Liver (tissue), 3 donors: ENCODE data around the gene PRCC.

Experiments used
- ATF3 ChIP-seq: IDR thresholded peaks from 2 replicates; pipeline ENCODE4 v1.6.1; 2016; ENCODE audit warnings: antibody characterized with exemption
- CTCF ChIP-seq: fragments of 150-350 bp; IDR thresholded peaks from 2 replicates; pipeline ENCODE4 v1.5.1; 2017; ENCODE audit warnings: improper control_type of control experiment, low read depth, low read length; ENCODE audit not compliant: missing input control
- EGR1 ChIP-seq, 2 donors: IDR thresholded peaks; 2 replicates each; pipeline ENCODE4 v1.6.1; 2016 to 2018; ENCODE audit warnings: antibody characterized with exemption in 2 of 2, low read depth in 2 of 2
- GABPA ChIP-seq, 2 donors: IDR thresholded peaks in 1 of 2; conservative IDR thresholded peaks in 1 of 2; 2 replicates each; pipeline ENCODE4 v1.6.1; 2016; ENCODE audit warnings: antibody characterized with exemption in 2 of 2, mild to moderate bottlenecking in 1 of 2, moderate library complexity in 1 of 2
- HNF4A ChIP-seq, 2 donors: conservative IDR thresholded peaks; 2 replicates each; pipeline ENCODE4 v1.6.1; 2016; ENCODE audit warnings: antibody characterized with exemption in 2 of 2, mild to moderate bottlenecking in 2 of 2
- HNF4G ChIP-seq: IDR thresholded peaks from 2 replicates; pipeline ENCODE4 v1.6.1; 2016; ENCODE audit warnings: antibody characterized with exemption
- JUND ChIP-seq, 2 donors: IDR thresholded peaks; 2 replicates each; pipeline ENCODE4 v1.6.1; 2016; ENCODE audit warnings: antibody characterized with exemption in 2 of 2
- MAX ChIP-seq: IDR thresholded peaks from 2 replicates; pipeline ENCODE4 v1.6.1; 2016; ENCODE audit warnings: antibody characterized with exemption
- RAD21 ChIP-seq, 2 donors: IDR thresholded peaks; 2 replicates each; pipeline ENCODE4 v1.6.1; 2016; ENCODE audit warnings: antibody characterized with exemption in 2 of 2, mild to moderate bottlenecking in 2 of 2
- REST ChIP-seq: IDR thresholded peaks from 2 replicates; pipeline ENCODE4 v1.6.1; 2016; ENCODE audit warnings: antibody characterized with exemption, mild to moderate bottlenecking
- TAF1 ChIP-seq: conservative IDR thresholded peaks from 2 replicates; pipeline ENCODE4 v1.6.1; 2016; ENCODE audit warnings: antibody characterized with exemption, mild to moderate bottlenecking
- YY1 ChIP-seq: IDR thresholded peaks from 2 replicates; pipeline ENCODE4 v1.6.1; 2016; ENCODE audit warnings: antibody characterized with exemption, mild to moderate bottlenecking
- ZBTB33 ChIP-seq: IDR thresholded peaks from 2 replicates; pipeline ENCODE4 v1.6.1; 2016; ENCODE audit warnings: antibody characterized with exemption
- donor health status: healthy.
- donor health status: healthy.

GRCh38 chr1:156836041-156836654 is 68.8 kb downstream of the PRCC start:
- TF ChIP-seq CTCF (no peak), MAX (no peak), RAD21 (IDR thresholded peaks at IDR 0.05) (no peak), REST (no peak), JUND (IDR thresholded peaks at IDR 0.05) (no peak), TAF1 (no peak), YY1 (no peak), EGR1 (IDR thresholded peaks at IDR 0.05; ENCODE audit: low read depth in 2 of 2) (no peak), GABPA (IDR thresholded peaks at IDR 0.05 in 1 of 2, conservative IDR thresholded peaks at IDR 0.05 in 1 of 2) (no peak), HNF4G (no peak), ZBTB33 (no peak), HNF4A (conservative IDR thresholded peaks at IDR 0.05) (no peak), ATF3 (no peak)
